A549 (cell line): ENCODE data around the gene TTYH3. TPM values are rescaled to one million over a fixed set of nuclear protein-coding genes. Genes with fewer than 3 reads are reported as not detected.

Source experiments
- ATAC-seq, 2 experiments: fragments of 200-7000 bp in 1 of 2; fragments of >200 bp in 1 of 2; cut with Nextera tagmentation in 1 of 2; cut with Tn5 transposase in 1 of 2; 3 replicates each; pipeline versions ENCODE4 v1.8.0 to v1.9.1; 2018 to 2020; ENCODE audit warnings: mild to moderate bottlenecking in 1 of 2, moderate library complexity in 1 of 2
- CTCF ChIA-PET: fragments of 300-600 bp; sonication (Branson Sonifier 250); formaldehyde crosslinking; extraction: SDS; loops from one replicate; lab custom pipeline; 2021; ENCODE audit warnings: antibody characterized with exemption, inconsistent platforms; lab: Yijun Ruan, JAX
- POLR2A ChIA-PET: fragments of 350-600 bp; formaldehyde crosslinking; extraction: SDS; loops from one replicate; lab custom pipeline; 2021; ENCODE audit warnings: antibody characterized with exemption, inconsistent platforms; lab: Yijun Ruan, JAX
- DNase-seq, 2 experiments: peaks; one replicate each; pipeline versions ENCODE4 v3.0.0 to v3.0.0-alpha.2; 2011 to 2016; ENCODE audit warnings: low read depth in 1 of 2, low spot score in 1 of 2
- FAIRE-seq: peaks from 2 replicates; lab custom pipeline; 2011; peaks lifted over from hg19 to GRCh38; lab: Jason Lieb, UNC
- H3K27ac ChIP-seq, 2 experiments: fragments of >200 bp; sonication (Bioruptor Twin); formaldehyde crosslinking; 3 replicates each; pipeline ENCODE4 v1.5.1; 2016 to 2017
- H3K4me1 ChIP-seq: fragments of >200 bp; sonication (Bioruptor Twin); formaldehyde crosslinking; 3 replicates; pipeline ENCODE4 v1.6.1; 2016
- H3K4me2 ChIP-seq: fragments of >200 bp; sonication (Bioruptor Twin); formaldehyde crosslinking; 3 replicates; pipeline ENCODE4 v1.6.1; 2016
- H3K4me3 ChIP-seq: fragments of >200 bp; sonication (Bioruptor Twin); formaldehyde crosslinking; 3 replicates; pipeline ENCODE4 v1.5.1; 2016
- H3K9me3 ChIP-seq: fragments of >200 bp; sonication (Bioruptor Twin); formaldehyde crosslinking; 3 replicates; pipeline ENCODE4 v1.6.1; 2016
- CEBPB ChIP-seq, 2 experiments: fragments of >200 bp in 1 of 2; sonication (Bioruptor Twin) in 1 of 2; formaldehyde crosslinking in 1 of 2; IDR thresholded peaks; 2 replicates each; pipeline ENCODE4 v1.6.1; 2012 to 2016
- CHD2 ChIP-seq: fragments of 150-350 bp; IDR thresholded peaks from 2 replicates; pipeline ENCODE4 v1.6.1; 2014; ENCODE audit warnings: low read length; ENCODE audit not compliant: partially characterized antibody
- EP300 ChIP-seq, 2 experiments: fragments of >200 bp; sonication (Bioruptor Twin); formaldehyde crosslinking; IDR thresholded peaks; 2 replicates in 1 of 2; 3 replicates in 1 of 2; pipeline ENCODE4 v1.6.1; 2016 to 2017
- ESRRA ChIP-seq: fragments of 150-350 bp; IDR thresholded peaks from 2 replicates; pipeline ENCODE4 v1.6.1; 2014; ENCODE audit warnings: mild to moderate bottlenecking, low read length, borderline replicate concordance
- FOSB ChIP-seq: fragments of 250-450 bp; sonication (Bioruptor Pico); IDR thresholded peaks from 2 replicates; pipeline ENCODE4 v1.5.0; 2020; ENCODE audit warnings: mild to moderate bottlenecking, moderate library complexity
- JUNB ChIP-seq: fragments of >200 bp; sonication (Bioruptor Twin); formaldehyde crosslinking; IDR thresholded peaks from 2 replicates; pipeline ENCODE4 v1.6.1; 2016
- KDM5A ChIP-seq: fragments of 200-600 bp; sonication (generic); IDR thresholded peaks from 2 replicates; pipeline ENCODE4 v1.6.1; 2016; ENCODE audit warnings: antibody characterized with exemption, mild to moderate bottlenecking
- MYC ChIP-seq: IDR thresholded peaks from 2 replicates; pipeline ENCODE4 v1.6.1; 2012; ENCODE audit warnings: mild to moderate bottlenecking, inconsistent platforms, low read length, improper control_type of control experiment, borderline replicate concordance
- NR3C1 ChIP-seq: fragments of >200 bp; sonication (Bioruptor Twin); formaldehyde crosslinking; IDR thresholded peaks from 3 replicates; pipeline ENCODE4 v1.6.1; 2017
- PHF8 ChIP-seq: fragments of 200-600 bp; sonication (generic); IDR thresholded peaks from 2 replicates; pipeline ENCODE4 v1.6.1; 2016; ENCODE audit warnings: low read depth, mild to moderate bottlenecking, antibody characterized with exemption, moderate library complexity, borderline replicate concordance
- POLR2A ChIP-seq: IDR thresholded peaks from 2 replicates; pipeline ENCODE4 v1.6.1; 2012; ENCODE audit warnings: mild to moderate bottlenecking, low read length
- POLR2AphosphoS2 ChIP-seq: conservative IDR thresholded peaks from 2 replicates; pipeline ENCODE4 v1.6.1; 2012; ENCODE audit warnings: low read length, improper control_type of control experiment, inconsistent platforms
- RCOR1 ChIP-seq: fragments of 150-350 bp; IDR thresholded peaks from 2 replicates; pipeline ENCODE4 v1.6.1; 2014; ENCODE audit warnings: antibody characterized with exemption, low read length, low read depth
- TFCP2L1 ChIP-seq: fragments of 250-450 bp; sonication (Bioruptor Pico); IDR thresholded peaks from 2 replicates; pipeline ENCODE4 v1.5.0; 2021; ENCODE audit warnings: mild to moderate bottlenecking
- ZFP36 ChIP-seq: fragments of 450-650 bp; IDR thresholded peaks from 2 replicates; pipeline ENCODE4 v1.6.1; 2014; ENCODE audit warnings: borderline replicate concordance; ENCODE audit not compliant: partially characterized antibody
- ZNF302 ChIP-seq: fragments of 250-450 bp; sonication (Bioruptor Pico); IDR thresholded peaks from 2 replicates; pipeline ENCODE4 v1.9.0; 2021; ENCODE audit warnings: inconsistent platforms, mild to moderate bottlenecking, moderate library complexity
- WGBS: methylation state at CpG from one replicate; pipeline ENCODE4 v1.1.6; 2017; ENCODE audit errors: missing lambda C conversion rate; 5-methylcytosine and 5-hydroxymethylcytosine counted together
- polyA plus RNA-seq, 4 experiments: library from polyadenylated mRNA; depleted of rRNA in 3 of 4; stranded (reverse); fragments of >200 nt; fragmentation: RNase III in 1 of 4; extraction: RNeasy Plus Mini Kit Qiagen cat#74134 plus additional on column Dnase treatment in 1 of 4; gene quantifications; 2 replicates in 3 of 4; 3 replicates in 1 of 4; pipeline ENCODE4 v1.2.3, GENCODE V29; 2011 to 2017
- TF ChIP-seq, protein P1 (sequence below): IDR thresholded peaks from 2 replicates; pipeline ENCODE4 v1.6.1; 2012
- TF ChIP-seq, protein P2 (sequence below): fragments of 250-450 bp; sonication (Bioruptor Pico); IDR thresholded peaks from 2 replicates; pipeline ENCODE4 v1.5.0; 2020; ENCODE audit warnings: low read depth, mild to moderate bottlenecking, moderate library complexity
- TF ChIP-seq, protein P3 (sequence below): fragments of >200 bp; sonication (Bioruptor Twin); formaldehyde crosslinking; IDR thresholded peaks from 3 replicates; pipeline ENCODE4 v1.5.1; 2016
- TF ChIP-seq, protein P4 (sequence below): IDR thresholded peaks from 2 replicates; pipeline ENCODE4 v1.6.1; 2012
- TF ChIP-seq, protein P5 (sequence below): fragments of 450-650 bp; IDR thresholded peaks from 2 replicates; pipeline ENCODE4 v1.6.1; 2014; ENCODE audit warnings: antibody characterized with exemption

TTYH3 gene
- polyA plus RNA-seq, 2 of the 4 experiments (the other 2 are of a cell fraction), result 11.3 to 43.6 TPM

DNA sequence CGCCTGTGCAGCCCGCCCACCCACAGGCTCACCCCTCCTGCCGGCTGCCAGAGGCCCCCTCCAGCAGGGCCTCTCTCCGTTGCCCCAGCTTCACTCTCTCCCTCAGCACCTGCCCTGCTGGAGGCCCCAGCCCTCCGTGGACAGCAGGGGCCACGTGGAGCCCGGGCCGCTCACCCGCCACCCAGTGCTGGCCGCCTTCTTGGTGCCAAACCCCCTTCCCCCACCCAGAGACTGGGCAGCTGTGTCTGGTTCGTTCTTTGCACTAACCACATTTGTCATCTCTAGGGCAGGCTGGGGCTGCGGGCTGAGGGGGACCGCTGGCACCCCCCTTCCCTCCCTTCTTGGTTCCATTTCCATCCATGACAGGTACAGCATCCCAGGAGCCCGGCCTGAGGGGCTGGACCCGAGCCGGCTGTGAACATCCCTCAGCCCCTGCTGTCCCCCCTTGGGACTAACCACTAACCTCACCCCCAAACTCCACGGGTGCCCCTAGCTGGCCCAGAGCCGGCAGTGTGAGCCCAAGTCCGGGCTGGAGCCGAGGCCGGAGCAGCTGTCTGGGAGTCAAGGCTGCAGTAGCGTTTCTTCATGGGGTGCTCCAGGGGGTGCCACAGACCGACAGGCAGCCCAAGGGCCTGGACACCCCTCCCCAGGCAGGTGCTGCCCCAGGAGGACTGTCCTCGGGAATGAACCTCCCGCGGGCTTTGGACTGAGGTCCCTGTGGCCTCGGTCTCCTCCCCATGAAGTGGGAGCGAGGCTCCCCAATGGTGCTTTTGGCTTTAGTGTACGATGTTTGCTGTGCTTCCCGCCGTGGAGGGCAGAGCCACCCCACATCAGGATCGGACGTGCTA, 30.7 kb downstream of the TTYH3 start:
- H3K27ac ChIP-seq, result no peak overlapping the region
- CTCF ChIA-PET, result interaction anchor here (0.8 to 1.0 kb wide), 2 partner anchors 8 to 51 kb away, joined by 3 to 4 read pairs; no protein-coding TSS in a partner anchor
- DNase-seq, result no peak
- no peak for TF ChIP-seq CHD2
- TF ChIP-seq TFCP2L1 (CRISPR knock-in tag), result no peak
- TF ChIP-seq CEBPB (IDR thresholded peaks at IDR 0.05), result no peak
- TF ChIP-seq, protein P1, sequence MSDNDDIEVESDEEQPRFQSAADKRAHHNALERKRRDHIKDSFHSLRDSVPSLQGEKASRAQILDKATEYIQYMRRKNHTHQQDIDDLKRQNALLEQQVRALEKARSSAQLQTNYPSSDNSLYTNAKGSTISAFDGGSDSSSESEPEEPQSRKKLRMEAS, result no peak
- TF ChIP-seq, protein P2, sequence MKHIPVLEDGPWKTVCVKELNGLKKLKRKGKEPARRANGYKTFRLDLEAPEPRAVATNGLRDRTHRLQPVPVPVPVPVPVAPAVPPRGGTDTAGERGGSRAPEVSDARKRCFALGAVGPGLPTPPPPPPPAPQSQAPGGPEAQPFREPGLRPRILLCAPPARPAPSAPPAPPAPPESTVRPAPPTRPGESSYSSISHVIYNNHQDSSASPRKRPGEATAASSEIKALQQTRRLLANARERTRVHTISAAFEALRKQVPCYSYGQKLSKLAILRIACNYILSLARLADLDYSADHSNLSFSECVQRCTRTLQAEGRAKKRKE (CRISPR knock-in tag), result no peak
- no peak for TF ChIP-seq ESRRA
- no peak for TF ChIP-seq FOSB (CRISPR knock-in tag)
- TF ChIP-seq RCOR1, result no peak
- TF ChIP-seq MYC, result no peak
- TF ChIP-seq KDM5A, result no peak
- TF ChIP-seq EP300 (IDR thresholded peaks at IDR 0.05), result no peak
- TF ChIP-seq, protein P3, sequence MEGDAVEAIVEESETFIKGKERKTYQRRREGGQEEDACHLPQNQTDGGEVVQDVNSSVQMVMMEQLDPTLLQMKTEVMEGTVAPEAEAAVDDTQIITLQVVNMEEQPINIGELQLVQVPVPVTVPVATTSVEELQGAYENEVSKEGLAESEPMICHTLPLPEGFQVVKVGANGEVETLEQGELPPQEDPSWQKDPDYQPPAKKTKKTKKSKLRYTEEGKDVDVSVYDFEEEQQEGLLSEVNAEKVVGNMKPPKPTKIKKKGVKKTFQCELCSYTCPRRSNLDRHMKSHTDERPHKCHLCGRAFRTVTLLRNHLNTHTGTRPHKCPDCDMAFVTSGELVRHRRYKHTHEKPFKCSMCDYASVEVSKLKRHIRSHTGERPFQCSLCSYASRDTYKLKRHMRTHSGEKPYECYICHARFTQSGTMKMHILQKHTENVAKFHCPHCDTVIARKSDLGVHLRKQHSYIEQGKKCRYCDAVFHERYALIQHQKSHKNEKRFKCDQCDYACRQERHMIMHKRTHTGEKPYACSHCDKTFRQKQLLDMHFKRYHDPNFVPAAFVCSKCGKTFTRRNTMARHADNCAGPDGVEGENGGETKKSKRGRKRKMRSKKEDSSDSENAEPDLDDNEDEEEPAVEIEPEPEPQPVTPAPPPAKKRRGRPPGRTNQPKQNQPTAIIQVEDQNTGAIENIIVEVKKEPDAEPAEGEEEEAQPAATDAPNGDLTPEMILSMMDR, result no peak
- no peak for TF ChIP-seq ZNF302 (CRISPR knock-in tag)
- TF ChIP-seq PHF8, result no peak
- TF ChIP-seq, protein P4, sequence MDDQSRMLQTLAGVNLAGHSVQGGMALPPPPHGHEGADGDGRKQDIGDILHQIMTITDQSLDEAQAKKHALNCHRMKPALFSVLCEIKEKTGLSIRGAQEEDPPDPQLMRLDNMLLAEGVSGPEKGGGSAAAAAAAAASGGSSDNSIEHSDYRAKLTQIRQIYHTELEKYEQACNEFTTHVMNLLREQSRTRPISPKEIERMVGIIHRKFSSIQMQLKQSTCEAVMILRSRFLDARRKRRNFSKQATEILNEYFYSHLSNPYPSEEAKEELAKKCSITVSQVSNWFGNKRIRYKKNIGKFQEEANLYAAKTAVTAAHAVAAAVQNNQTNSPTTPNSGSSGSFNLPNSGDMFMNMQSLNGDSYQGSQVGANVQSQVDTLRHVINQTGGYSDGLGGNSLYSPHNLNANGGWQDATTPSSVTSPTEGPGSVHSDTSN, result no peak
- TF ChIP-seq POLR2AphosphoS2, result no peak
- no peak for TF ChIP-seq JUNB
- TF ChIP-seq, all 56 proteins: peak for 0
- Histone ChIP-seq H3K4me2 (no peak overlapping the region), H3K4me3 (no peak overlapping the region), H3K4me1 (no peaks in the 10 kb centered on the region), H3K9me3 (no peaks in the 10 kb centered on the region)
- ATAC-seq (no peak), FAIRE-seq (no peak)
- 89% methylated on average over 26 of the region's 33 CpGs for WGBS
- POLR2A ChIA-PET, result no interaction called here

DNA sequence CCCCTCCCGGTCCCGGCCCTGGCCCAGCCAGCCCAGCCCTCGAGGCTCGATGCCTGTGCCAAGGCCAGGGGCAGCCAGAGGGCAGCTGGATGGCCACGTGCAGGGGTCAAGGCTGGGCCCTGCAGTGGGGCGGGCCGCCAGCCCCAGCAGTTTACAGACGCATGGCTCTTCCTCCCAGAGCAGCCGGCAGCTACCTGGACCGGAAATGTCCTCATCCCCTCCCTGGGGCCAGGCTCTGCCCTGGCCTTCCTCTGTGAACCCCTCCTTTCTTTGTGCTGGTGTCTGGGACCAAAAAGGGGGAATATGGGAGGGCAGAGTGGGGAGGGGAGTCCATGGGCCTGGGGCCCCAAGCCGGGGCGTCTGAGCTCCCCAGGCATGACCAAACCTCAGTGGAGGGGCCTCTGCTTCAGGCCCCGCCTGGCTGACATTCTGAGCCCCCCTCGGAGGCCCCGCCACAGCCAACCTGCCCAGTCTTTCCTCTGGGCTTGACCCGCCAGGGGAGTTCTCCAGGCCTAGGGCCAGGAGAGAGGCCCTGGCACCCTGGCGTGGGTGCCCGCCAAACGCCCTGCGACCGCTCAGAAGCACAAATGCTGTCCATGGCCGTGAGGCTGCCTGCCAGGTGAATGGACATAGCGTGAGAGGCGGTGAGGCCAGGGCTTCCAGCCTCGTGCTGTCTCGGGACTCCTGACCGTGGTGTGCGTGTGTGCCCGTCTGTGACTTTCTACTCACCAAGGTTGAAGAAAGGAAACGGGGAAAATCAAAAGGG, 31.5 kb downstream of the TTYH3 start:
- H3K27ac ChIP-seq, result no peak overlapping the region
- H3K4me1 ChIP-seq, result no peaks in the 10 kb centered on the region
- DNase-seq (no peak), FAIRE-seq (no peak), ATAC-seq (no peak)
- H3K4me2 ChIP-seq, result no peak overlapping the region
- WGBS, result 93% methylated on average over 21 of the region's 30 CpGs
- no peak for TF ChIP-seq PHF8
- TF ChIP-seq ZFP36, result no peak
- TF ChIP-seq POLR2A, result no peak
- TF ChIP-seq, protein P5, sequence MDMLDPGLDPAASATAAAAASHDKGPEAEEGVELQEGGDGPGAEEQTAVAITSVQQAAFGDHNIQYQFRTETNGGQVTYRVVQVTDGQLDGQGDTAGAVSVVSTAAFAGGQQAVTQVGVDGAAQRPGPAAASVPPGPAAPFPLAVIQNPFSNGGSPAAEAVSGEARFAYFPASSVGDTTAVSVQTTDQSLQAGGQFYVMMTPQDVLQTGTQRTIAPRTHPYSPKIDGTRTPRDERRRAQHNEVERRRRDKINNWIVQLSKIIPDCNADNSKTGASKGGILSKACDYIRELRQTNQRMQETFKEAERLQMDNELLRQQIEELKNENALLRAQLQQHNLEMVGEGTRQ, result no peak
- no peak for TF ChIP-seq NR3C1
- no peak overlapping the region for H3K4me3 ChIP-seq
- ChIA-PET POLR2A (no interaction called here), CTCF (no interaction called here)
- no peaks in the 10 kb centered on the region for H3K9me3 ChIP-seq
